Measurements from ENCODE around the gene ARID1B. TPM values are rescaled to one million over a fixed set of nuclear protein-coding genes. Genes with fewer than 3 reads are reported as not detected.

The ARID1B gene
- total RNA-seq, 1 donor from 2014 or later, result 26.4 TPM

GRCh38 chr6:156875062-156875461, 97.9 kb downstream of the ARID1B start:
- DNase-seq (ENCODE audit: low spot score) (no peak), ATAC-seq (no peak)

GRCh38 chr6:156876302-156876701, 99.1 kb downstream of the ARID1B start:
- ATAC-seq, result peak; percentile 63

DNA sequence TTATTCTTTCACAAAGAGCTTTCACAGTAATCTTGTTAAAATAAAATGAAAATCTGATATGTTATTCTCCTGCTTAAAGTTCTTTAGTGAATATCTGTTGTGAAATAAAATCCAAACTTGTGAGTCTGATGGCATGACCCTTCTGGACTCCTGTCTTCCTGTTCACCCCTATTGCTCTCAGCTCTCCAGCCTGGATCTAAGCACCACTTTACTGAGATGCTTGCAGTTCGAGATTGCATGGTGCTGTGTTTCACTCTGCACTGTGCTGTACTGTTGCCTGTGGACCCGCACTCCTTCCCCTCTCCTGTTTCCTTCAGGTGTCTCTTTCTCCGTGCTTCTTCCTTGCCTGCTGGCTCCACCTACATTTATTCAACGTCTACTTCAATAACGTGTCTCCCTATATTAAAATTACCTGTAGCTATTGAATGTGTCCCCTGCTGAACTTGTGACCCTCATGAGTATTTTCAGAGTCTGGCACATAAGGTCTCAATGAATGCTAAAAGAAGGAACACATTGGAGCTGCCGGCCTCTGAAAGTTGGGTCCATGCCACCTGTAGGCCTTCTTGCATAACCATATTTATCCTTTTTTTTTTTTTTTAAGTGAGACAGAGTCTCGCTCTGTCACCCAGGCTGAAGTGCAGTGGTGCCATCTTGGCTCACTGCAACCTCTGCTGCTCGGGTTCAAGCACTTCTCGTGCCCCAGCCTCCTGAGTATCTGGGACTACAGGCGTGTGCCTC, 100.1 kb downstream of the ARID1B start:
- ATAC-seq (peak; percentile 79), DNase-seq (ENCODE audit: low spot score) (peak; percentile 65)

More at GRCh38 chr6:156876302-156876701, 99.1 kb downstream of the ARID1B start:
- no peak for DNase-seq (ENCODE audit: low spot score)

- ATAC-seq, result no peak
- no peak for DNase-seq (ENCODE audit: low spot score)
Measured at GRCh38 chr6:156878681-156879080, 101.5 kb downstream of the ARID1B start.

DNA sequence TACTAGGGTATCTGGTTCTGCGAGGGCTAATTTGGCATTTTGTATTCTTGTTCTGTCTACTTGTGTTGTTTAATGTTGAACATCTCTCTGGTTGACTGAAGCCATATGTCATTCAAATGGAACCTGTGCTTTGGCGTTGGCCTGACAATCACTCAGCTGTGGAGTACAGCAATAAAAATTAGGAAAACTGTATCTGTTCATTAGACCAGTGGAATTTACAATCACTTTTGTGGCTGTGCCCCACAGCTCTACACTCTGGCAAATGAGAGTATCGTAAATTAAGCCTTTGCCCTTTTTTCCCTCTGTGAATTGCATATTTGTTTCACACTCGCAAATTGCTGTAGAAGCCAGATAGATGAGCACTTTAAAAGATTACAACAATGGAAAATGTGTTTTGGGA, 102.0 kb downstream of the ARID1B start:
- DNase-seq (ENCODE audit: low spot score), result no peak

GRCh38 chr6:156879591-156879990, 102.4 kb downstream of the ARID1B start:
- no peak for DNase-seq (ENCODE audit: low spot score)

More for the DNA sequence above, 102.0 kb downstream of the ARID1B start:
- no peak for ATAC-seq

GRCh38 chr6:156880913-156881312, 103.7 kb downstream of the ARID1B start:
- DNase-seq (ENCODE audit: low spot score), result no peak

More at GRCh38 chr6:156879591-156879990, 102.4 kb downstream of the ARID1B start:
- no peak for ATAC-seq

GRCh38 chr6:156881687-156882629, 104.8 kb downstream of the ARID1B start:
- DNase-seq (ENCODE audit: low spot score), result no peak

More at GRCh38 chr6:156880913-156881312, 103.7 kb downstream of the ARID1B start:
- no peak for ATAC-seq

GRCh38 chr6:156883497-156884252, 106.5 kb downstream of the ARID1B start:
- DNase-seq (ENCODE audit: low spot score) (no peak), ATAC-seq (no peak)

More at GRCh38 chr6:156881687-156882629, 104.8 kb downstream of the ARID1B start:
- ATAC-seq, result no peak

DNA sequence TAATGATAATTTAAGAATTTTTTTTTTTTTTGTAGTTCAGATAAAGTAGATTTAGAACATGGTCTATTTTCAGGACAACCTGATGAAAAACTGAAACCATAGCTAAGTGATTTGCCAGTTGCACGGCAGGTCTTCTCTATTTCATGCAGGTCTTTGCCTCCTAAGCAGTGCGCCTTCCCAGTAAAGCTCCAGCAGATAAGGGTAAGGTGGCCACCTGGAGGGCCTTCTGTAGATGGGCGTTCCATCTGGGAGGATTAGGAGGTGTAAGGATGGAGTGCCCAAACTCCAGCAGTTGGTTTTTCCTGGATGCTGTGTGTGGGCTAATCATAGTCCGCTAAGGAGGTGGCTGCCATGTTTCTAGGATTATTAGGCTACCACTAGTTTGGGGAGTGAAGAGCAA, 107.1 kb downstream of the ARID1B start:
- no peak for ATAC-seq
- no peak for DNase-seq (ENCODE audit: low spot score)

DNA sequence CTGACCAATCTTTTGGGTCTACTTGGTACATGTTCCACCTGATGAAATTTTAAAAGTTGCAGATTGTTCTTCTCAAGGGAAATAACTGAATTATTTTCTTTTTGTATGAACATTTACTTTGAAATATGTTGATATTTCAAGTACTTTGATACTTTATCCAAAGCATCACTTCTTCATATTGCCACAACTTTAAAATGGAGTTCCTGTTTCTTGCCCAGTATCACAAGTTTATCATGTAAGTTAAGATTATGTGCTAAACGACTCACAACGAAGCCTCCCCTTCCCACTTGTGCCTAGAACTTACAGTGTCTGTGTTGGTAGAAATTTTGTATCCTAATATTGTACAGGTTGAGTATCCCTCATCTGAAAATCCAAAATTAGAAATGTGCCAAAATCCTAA, 108.4 kb downstream of the ARID1B start:
- ATAC-seq (no peak), DNase-seq (ENCODE audit: low spot score) (no peak)

DNA sequence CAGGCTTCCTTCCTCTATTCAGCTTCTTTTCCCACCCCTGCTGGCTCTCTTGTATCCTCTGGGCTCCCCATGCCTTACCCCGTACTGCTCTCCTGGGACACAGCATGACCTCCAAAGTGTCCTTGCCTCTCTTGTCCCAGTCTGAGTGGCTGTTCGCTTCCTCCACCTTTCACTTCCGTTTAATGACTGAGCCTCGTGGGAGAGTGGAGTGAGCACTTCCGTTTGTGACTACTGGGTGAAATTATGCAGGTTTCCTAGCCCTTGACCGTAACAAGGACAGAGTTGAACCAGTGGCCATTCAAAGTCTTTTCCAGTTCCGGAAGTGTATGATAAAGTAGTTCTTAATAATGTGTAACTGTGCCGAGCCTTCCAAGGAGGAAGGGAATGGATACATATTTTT, 109.2 kb downstream of the ARID1B start:
- DNase-seq (ENCODE audit: low spot score), result no peak
- peak; percentile 33 for ATAC-seq

DNA sequence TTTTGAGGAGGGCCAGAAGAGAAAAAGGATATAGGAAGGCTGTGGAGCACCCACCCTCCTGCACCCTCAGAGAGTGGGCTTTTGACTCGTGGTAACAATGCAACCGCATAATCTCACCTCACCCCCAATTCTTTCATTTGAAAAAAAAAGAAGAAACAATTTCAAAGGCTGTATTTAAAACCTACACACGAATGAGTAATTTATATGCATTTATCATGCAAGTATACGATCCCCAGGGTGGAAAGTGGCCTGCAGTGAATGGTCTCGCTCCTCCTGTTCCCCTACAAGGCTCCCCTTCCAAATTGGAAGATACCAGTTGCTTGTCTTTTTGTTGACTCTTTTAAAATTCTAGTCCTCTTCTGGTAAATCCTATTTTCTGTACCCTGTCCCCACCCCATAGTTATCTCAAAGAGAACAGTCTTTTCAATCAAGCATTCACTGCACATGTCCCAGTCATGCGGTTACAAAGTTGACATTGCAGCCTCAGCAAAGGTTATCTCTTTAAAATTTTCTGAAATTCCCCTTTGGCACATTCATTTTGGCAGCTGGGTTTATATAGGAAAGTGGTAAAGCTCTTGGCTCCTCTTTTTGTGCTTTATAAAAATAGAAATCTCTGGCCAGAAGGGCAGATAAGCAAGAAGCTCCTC, 110.6 kb downstream of the ARID1B start:
- DNase-seq (ENCODE audit: low spot score) (no peak), ATAC-seq (peak; percentile 14)

DNA sequence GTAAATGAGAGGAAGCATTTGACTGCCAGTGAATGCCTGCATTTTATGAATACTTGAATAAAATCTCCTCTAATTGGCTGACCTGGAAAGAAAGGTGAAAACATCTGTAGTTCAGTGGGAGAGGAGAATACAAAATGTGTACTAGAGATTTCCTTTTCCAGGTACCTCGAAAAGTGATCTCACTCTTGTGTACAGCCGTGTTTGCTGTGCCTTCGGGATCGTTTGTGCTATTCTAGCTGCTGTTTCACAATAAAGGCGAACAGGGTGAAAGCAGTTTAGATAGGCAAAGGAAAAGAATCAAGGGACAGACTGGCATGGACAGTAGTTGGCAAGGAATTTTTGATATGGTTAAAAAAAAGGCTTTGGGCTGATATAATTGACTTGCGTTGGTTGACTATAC, 112.3 kb downstream of the ARID1B start:
- ATAC-seq (peak; percentile 91), DNase-seq (ENCODE audit: low spot score) (no peak)

- DNase-seq (ENCODE audit: low spot score) (no peak), ATAC-seq (no peak)
Measured at GRCh38 chr6:156889986-156890385, 112.8 kb downstream of the ARID1B start.

DNA sequence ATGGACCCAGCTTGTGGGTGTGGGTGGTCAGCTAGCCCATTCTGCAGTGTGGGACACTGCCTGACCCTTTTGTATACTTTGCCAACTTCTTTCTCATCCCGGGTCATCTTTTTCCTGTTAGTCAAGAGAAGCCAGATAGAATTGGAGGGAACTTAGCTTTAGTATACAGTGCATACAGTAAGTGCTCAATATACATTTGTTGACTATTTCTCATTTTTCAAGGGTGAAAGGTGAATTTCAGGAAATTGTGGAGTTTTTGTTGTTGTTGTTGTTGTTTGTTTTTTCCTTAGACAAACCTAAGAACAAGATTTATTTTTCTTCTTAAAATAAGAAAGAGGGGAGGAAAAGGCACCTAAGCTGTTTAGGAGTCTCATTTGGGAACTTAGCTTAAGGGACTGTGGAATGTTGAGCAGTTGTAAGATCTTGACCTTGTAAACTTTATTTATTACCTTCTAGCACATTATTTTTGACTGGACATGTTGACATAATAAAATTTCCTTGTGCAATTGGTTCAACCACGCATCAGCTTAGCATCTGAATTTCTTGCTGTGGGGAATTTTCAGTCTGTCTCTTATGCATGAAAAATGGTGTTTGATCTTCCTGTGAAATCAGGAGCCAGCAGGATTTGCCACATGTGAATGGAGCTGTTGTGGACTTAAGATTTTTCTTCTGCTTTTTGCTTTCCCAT, 113.6 kb downstream of the ARID1B start:
- ATAC-seq (no peak), DNase-seq (ENCODE audit: low spot score) (no peak)

DNA sequence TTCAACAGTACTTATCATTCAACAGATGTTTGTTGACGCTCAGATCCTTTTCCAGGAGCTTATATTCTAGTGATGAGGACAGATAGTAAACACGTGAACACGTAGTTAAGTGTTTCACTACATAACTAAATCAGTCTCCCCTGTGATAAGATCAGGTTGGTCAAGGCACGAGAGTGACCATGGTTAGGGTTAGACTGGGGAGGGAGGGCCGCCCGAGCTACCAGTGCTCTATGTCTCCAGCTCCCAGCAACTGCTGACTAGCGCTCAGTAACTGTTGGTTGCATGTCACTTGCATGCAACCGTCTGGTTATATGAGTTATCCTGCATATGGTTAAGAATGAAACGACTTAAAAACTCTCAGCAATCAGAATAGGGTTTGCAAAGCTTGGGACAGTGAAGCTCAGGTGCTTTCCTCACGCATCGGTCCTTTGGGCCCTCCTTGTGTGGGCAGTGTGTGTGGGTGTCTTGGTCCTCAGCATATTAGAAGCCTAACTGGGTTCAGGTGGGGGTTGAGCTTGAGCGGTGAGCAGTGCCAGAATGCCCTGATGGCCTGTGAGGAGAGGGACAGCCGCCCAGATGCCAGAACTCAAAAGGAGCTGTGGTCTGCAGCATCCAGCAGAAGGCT, 120.8 kb downstream of the ARID1B start:
- ATAC-seq, result peak; percentile 19
- no peak for DNase-seq (ENCODE audit: low spot score)

DNA sequence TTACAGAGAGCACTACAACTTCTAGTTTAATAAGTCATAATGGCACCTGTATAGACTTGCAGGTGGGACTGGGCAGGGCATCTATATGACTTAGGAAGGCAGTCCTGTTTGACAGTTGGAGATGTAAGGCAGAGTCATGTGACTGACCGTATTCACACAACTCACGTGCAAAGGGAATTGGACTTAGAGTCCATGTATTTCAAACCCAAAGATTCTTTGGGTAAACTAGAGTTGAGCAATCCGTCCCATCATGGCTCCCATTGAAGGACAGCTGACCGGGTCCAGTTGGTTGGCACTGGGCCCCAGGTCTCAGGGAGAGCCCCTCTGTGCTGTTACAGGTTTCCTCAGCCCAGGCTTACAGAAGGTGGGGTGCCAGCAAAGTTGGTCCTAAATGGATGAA, 121.9 kb downstream of the ARID1B start:
- ATAC-seq (peak; percentile 60), DNase-seq (ENCODE audit: low spot score) (no peak)

DNA sequence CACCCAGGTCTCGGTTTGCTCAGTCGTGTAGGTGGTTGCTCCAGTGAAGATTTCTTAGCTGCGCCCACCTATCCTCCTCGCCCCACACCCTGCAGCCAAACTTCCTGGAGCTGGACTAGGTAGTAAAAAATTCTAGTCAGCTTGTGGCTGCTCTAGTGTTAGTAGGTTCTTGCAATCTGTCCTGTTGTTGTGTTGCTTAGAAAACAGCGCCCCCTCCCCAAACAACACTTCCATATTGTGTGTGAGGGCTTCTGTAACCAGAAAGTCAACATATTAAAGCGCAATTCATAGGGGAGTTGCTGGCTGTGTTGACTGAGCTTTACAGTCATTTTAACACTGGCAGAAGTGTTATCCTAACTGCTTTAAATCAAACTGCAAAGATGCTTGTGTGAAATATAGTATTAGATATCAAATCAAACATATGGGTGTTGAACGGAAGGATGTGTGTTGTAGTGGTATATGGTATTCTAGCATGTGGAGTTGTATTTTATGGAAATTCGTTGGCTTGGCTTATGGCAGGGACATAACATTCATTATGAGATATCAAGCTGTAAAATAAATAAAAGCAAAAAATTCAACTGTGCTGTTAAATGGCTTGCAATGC, 122.5 kb downstream of the ARID1B start:
- DNase-seq (ENCODE audit: low spot score), result no peak
- no peak for ATAC-seq
